ENCODE data around the gene CSRNP3.

CSRNP3 gene

DNA sequence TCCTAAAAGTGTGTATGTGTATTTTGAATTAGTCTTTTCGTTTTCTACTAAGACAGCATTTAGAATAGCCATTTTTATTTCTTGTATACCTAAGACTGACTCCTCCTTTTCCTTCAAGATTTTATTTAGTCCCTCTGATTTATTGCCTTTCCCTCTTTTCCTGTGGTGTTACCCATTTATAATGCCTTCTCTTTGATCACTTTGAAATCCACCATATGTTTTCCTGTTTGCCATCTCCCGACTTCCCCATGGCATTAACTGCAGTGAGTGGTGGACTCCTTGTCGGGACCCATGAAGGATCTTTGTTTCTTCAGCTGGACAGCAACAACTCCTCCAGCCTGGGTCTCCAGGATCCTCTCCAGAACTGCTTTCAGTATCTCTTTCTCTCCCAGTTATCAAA, 160.7 kb downstream of the CSRNP3 start:
- POLR2A ChIA-PET: no interaction called here
- CTCF ChIA-PET: interaction anchor here (1.6 kb wide), 1 partner anchor 70 kb away, joined by 4 read pairs; no protein-coding TSS in a partner anchor
- 50% methylated on average over 2 of the region's 3 CpGs for WGBS (ENCODE audit: insufficient coverage)

DNA sequence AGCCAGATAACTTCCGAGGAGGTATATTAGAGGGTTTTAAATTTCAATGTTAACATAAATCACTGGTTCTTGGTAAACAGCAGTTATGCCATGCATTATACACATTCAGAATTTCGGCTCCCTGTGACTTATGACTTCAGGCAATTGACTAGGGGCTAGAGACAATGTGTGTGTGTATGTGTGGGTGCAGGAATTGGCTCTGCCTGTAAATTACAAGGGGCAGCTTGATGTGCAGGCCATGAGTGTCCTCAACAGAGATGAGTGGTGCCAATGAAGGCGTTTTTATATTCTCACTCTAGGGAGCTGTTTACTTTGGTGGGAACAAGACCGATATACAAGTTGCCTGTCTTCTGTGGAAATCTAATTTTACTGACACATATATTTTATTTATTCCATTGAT, 161.6 kb downstream of the CSRNP3 start:
- DNase-seq: no peak
- H3K27ac ChIP-seq (ENCODE audit: insufficient read depth in 1 of 2, low read depth in 1 of 2, low read length in 2 of 2, poor library complexity in 1 of 2, severe bottlenecking in 2 of 2): no peak overlapping the region
- no peaks in the 10 kb centered on the region for H3K9me3 ChIP-seq (ENCODE audit: control extremely low read depth in 1 of 5, control insufficient read depth in 4 of 5, insufficient read depth in 2 of 5, low read depth in 1 of 5, low read length in 4 of 5)
- no peaks in the 10 kb centered on the region for H3K27me3 ChIP-seq (replicated peaks in 2 of 5; ENCODE audit: control insufficient read depth in 4 of 5, insufficient read depth in 5 of 5, low read length in 4 of 5)
- H3K4me1 ChIP-seq (ENCODE audit: control extremely low read depth in 1 of 4, control insufficient read depth in 4 of 4, insufficient read depth in 4 of 4, low read length in 3 of 4): peaks cover 0 to 6% (median 0%) of the 10 kb centered on the region in 4 experiments
- 100% methylated on average over 1 of the region's 4 CpGs for WGBS (ENCODE audit: insufficient coverage)
- CTCF ChIA-PET: interaction anchor here (1.6 kb wide), 1 partner anchor 69 kb away, joined by 4 read pairs; no protein-coding TSS in a partner anchor
- POLR2A ChIA-PET: no interaction called here
- no peak overlapping the region for H3K4me3 ChIP-seq (ENCODE audit: control insufficient read depth in 1 of 7, extremely low read depth in 1 of 7, insufficient read depth in 4 of 7, low read depth in 2 of 7, low read length in 6 of 7)
- no peaks in the 10 kb centered on the region for H3K36me3 ChIP-seq (ENCODE audit: control insufficient read depth in 4 of 4, insufficient read depth in 4 of 4, low read length in 3 of 4)

More for the DNA sequence above, 160.7 kb downstream of the CSRNP3 start:
- peaks cover 0 to 6% (median 0%) of the 10 kb centered on the region in 4 experiments for H3K4me1 ChIP-seq (ENCODE audit: control extremely low read depth in 1 of 4, control insufficient read depth in 4 of 4, insufficient read depth in 4 of 4, low read length in 3 of 4)
- no peak overlapping the region for H3K4me3 ChIP-seq (ENCODE audit: control insufficient read depth in 1 of 7, extremely low read depth in 1 of 7, insufficient read depth in 4 of 7, low read depth in 2 of 7, low read length in 6 of 7)
- no peak overlapping the region for H3K27ac ChIP-seq (ENCODE audit: insufficient read depth in 1 of 2, low read depth in 1 of 2, low read length in 2 of 2, poor library complexity in 1 of 2, severe bottlenecking in 2 of 2)
- H3K9me3 ChIP-seq (ENCODE audit: control extremely low read depth in 1 of 5, control insufficient read depth in 4 of 5, insufficient read depth in 2 of 5, low read depth in 1 of 5, low read length in 4 of 5): no peaks in the 10 kb centered on the region
- H3K27me3 ChIP-seq (replicated peaks in 2 of 5; ENCODE audit: control insufficient read depth in 4 of 5, insufficient read depth in 5 of 5, low read length in 4 of 5): no peaks in the 10 kb centered on the region
- no peaks in the 10 kb centered on the region for H3K36me3 ChIP-seq (ENCODE audit: control insufficient read depth in 4 of 4, insufficient read depth in 4 of 4, low read length in 3 of 4)
- no peak for DNase-seq

DNA sequence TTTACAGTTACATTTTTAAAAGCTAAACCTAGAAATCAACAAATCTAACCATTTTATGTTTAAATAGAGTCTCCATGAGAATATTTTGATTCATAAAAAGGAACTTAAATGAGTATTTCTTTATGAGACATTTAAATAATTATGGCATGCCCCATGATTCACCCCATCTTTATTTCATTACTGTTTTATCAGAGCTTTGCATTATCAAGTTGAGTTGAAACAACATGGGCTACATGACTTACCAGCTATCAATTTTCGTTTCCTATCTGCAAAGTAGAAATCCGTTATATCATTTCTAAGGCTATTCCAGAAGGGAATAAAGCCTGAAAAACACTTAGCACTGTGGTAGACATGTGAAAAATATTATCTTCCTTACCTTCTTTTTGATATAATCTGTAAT, 163.1 kb downstream of the CSRNP3 start:
- H3K36me3 ChIP-seq (ENCODE audit: control insufficient read depth in 4 of 4, insufficient read depth in 4 of 4, low read length in 3 of 4): no peaks in the 10 kb centered on the region
- no peak overlapping the region for H3K4me3 ChIP-seq (ENCODE audit: control insufficient read depth in 1 of 7, extremely low read depth in 1 of 7, insufficient read depth in 4 of 7, low read depth in 2 of 7, low read length in 6 of 7)
- peaks cover 0 to 6% (median 0%) of the 10 kb centered on the region in 4 experiments for H3K4me1 ChIP-seq (ENCODE audit: control extremely low read depth in 1 of 4, control insufficient read depth in 4 of 4, insufficient read depth in 4 of 4, low read length in 3 of 4)
- ChIA-PET POLR2A (no interaction called here), CTCF (no interaction called here)
- no peaks in the 10 kb centered on the region for H3K9me3 ChIP-seq (ENCODE audit: control extremely low read depth in 1 of 5, control insufficient read depth in 4 of 5, insufficient read depth in 2 of 5, low read depth in 1 of 5, low read length in 4 of 5)
- no peak overlapping the region for H3K27ac ChIP-seq (ENCODE audit: insufficient read depth in 1 of 2, low read depth in 1 of 2, low read length in 2 of 2, poor library complexity in 1 of 2, severe bottlenecking in 2 of 2)
- no peaks in the 10 kb centered on the region for H3K27me3 ChIP-seq (replicated peaks in 2 of 5; ENCODE audit: control insufficient read depth in 4 of 5, insufficient read depth in 5 of 5, low read length in 4 of 5)
- no CpG with 5 or more reads among the region's 2 CpGs for WGBS (ENCODE audit: insufficient coverage)
- DNase-seq: no peak

- H3K9me3 ChIP-seq (ENCODE audit: control extremely low read depth in 1 of 5, control insufficient read depth in 4 of 5, insufficient read depth in 2 of 5, low read depth in 1 of 5, low read length in 4 of 5): no peaks in the 10 kb centered on the region
- H3K4me3 ChIP-seq (ENCODE audit: control insufficient read depth in 1 of 7, extremely low read depth in 1 of 7, insufficient read depth in 4 of 7, low read depth in 2 of 7, low read length in 6 of 7): no peak overlapping the region
- no peaks in the 10 kb centered on the region for H3K27me3 ChIP-seq (replicated peaks in 2 of 5; ENCODE audit: control insufficient read depth in 4 of 5, insufficient read depth in 5 of 5, low read length in 4 of 5)
- H3K27ac ChIP-seq (ENCODE audit: insufficient read depth in 1 of 2, low read depth in 1 of 2, low read length in 2 of 2, poor library complexity in 1 of 2, severe bottlenecking in 2 of 2): no peak overlapping the region
- H3K36me3 ChIP-seq (ENCODE audit: control insufficient read depth in 4 of 4, insufficient read depth in 4 of 4, low read length in 3 of 4): no peaks in the 10 kb centered on the region
- 92% methylated on average over 2 of the region's 3 CpGs for WGBS (ENCODE audit: insufficient coverage)
- CTCF ChIA-PET: no interaction called here
- DNase-seq: no peak
- H3K4me1 ChIP-seq (ENCODE audit: control extremely low read depth in 1 of 4, control insufficient read depth in 4 of 4, insufficient read depth in 4 of 4, low read length in 3 of 4): peaks cover 0 to 6% (median 0%) of the 10 kb centered on the region in 4 experiments
- POLR2A ChIA-PET: no interaction called here
Observed at GRCh38 chr2:165633431-165633830, 163.9 kb downstream of the CSRNP3 start.

DNA sequence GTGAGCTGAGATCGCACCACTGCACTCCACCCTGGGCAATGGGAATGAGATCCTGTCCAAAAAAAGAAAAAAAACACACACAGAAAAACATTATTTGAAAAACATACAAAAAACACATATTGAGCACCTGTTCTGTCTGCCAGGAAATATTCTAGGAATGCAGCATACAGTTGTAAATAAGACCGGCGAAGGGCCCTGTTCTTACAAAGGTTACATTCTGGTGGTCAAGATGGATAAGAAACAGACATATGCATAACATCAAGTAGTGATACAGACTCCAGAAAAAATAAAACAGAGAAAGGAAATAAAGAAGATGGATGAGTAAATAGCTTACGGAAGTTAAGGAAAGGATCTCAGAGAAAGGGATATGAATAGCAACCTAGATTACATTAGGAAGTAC, 164.8 kb downstream of the CSRNP3 start:
- H3K27ac ChIP-seq (ENCODE audit: insufficient read depth in 1 of 2, low read depth in 1 of 2, low read length in 2 of 2, poor library complexity in 1 of 2, severe bottlenecking in 2 of 2): no peak overlapping the region
- CTCF ChIA-PET: no interaction called here

DNA sequence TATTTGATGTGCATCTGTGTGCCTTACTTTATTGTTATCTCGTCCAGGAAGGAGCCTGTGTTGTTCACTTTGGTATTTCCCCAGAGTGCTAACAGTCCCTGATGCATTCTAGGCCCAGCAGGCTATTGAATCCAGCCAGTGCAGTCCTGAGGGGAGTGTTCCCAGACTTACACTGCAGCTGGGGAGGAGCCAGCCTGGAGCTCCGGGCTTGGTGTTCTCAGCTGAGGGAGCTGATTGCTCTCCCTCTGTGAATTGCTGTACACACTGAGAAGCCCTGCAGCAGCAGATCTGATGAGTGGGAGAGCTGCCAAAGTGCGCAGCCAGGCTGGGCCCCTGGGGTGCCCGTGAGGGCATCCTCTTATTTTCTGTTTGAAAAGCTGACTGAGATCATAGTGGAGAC, 165.4 kb downstream of the CSRNP3 start:
- DNase-seq: no peak
- CTCF ChIA-PET: no interaction called here
- no peak overlapping the region for H3K27ac ChIP-seq (ENCODE audit: insufficient read depth in 1 of 2, low read depth in 1 of 2, low read length in 2 of 2, poor library complexity in 1 of 2, severe bottlenecking in 2 of 2)
- WGBS (ENCODE audit: insufficient coverage): 93% methylated on average over 2 of the region's 4 CpGs
- no peak overlapping the region for H3K4me3 ChIP-seq (ENCODE audit: control insufficient read depth in 1 of 7, extremely low read depth in 1 of 7, insufficient read depth in 4 of 7, low read depth in 2 of 7, low read length in 6 of 7)
- no peaks in the 10 kb centered on the region for H3K36me3 ChIP-seq (ENCODE audit: control insufficient read depth in 4 of 4, insufficient read depth in 4 of 4, low read length in 3 of 4)
- POLR2A ChIA-PET: no interaction called here
- H3K9me3 ChIP-seq (ENCODE audit: control extremely low read depth in 1 of 5, control insufficient read depth in 4 of 5, insufficient read depth in 2 of 5, low read depth in 1 of 5, low read length in 4 of 5): no peaks in the 10 kb centered on the region
- no peaks in the 10 kb centered on the region for H3K27me3 ChIP-seq (replicated peaks in 2 of 5; ENCODE audit: control insufficient read depth in 4 of 5, insufficient read depth in 5 of 5, low read length in 4 of 5)
- H3K4me1 ChIP-seq (ENCODE audit: control extremely low read depth in 1 of 4, control insufficient read depth in 4 of 4, insufficient read depth in 4 of 4, low read length in 3 of 4): peaks cover 0 to 3% (median 0%) of the 10 kb centered on the region in 4 experiments

More for the DNA sequence above, 164.8 kb downstream of the CSRNP3 start:
- no peak for DNase-seq
- Histone ChIP-seq H3K36me3 (ENCODE audit: control insufficient read depth in 4 of 4, insufficient read depth in 4 of 4, low read length in 3 of 4) (no peaks in the 10 kb centered on the region), H3K4me3 (ENCODE audit: control insufficient read depth in 1 of 7, extremely low read depth in 1 of 7, insufficient read depth in 4 of 7, low read depth in 2 of 7, low read length in 6 of 7) (no peak overlapping the region), H3K4me1 (ENCODE audit: control extremely low read depth in 1 of 4, control insufficient read depth in 4 of 4, insufficient read depth in 4 of 4, low read length in 3 of 4) (peaks cover 0 to 6% (median 0%) of the 10 kb centered on the region in 4 experiments), H3K9me3 (ENCODE audit: control extremely low read depth in 1 of 5, control insufficient read depth in 4 of 5, insufficient read depth in 2 of 5, low read depth in 1 of 5, low read length in 4 of 5) (no peaks in the 10 kb centered on the region), H3K27me3 (replicated peaks in 2 of 5; ENCODE audit: control insufficient read depth in 4 of 5, insufficient read depth in 5 of 5, low read length in 4 of 5) (no peaks in the 10 kb centered on the region)
- WGBS (ENCODE audit: insufficient coverage): 100% methylated on average over 1 of the region's 4 CpGs
- POLR2A ChIA-PET: no interaction called here

DNA sequence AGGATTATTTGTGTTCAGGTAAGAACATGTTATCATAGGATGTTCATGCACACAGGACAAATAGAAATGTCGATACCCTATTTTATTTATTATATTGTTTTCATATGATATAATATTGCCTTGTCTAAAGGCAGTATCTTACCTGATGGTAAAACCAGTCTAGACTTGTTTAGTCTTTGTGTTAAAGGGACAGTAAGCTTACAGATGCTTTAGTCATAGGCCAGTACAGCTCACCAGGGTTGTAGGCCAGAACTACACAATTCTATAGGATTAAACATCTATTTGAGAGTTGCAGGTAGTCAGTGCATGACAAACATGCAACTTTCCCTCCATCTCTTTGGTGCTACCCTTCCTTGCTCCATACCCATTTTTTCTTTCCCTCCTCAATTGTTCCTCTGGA, 166.0 kb downstream of the CSRNP3 start:
- Histone ChIP-seq H3K27me3 (replicated peaks in 2 of 5; ENCODE audit: control insufficient read depth in 4 of 5, insufficient read depth in 5 of 5, low read length in 4 of 5) (no peaks in the 10 kb centered on the region), H3K27ac (ENCODE audit: insufficient read depth in 1 of 2, low read depth in 1 of 2, low read length in 2 of 2, poor library complexity in 1 of 2, severe bottlenecking in 2 of 2) (no peak overlapping the region), H3K9me3 (ENCODE audit: control extremely low read depth in 1 of 5, control insufficient read depth in 4 of 5, insufficient read depth in 2 of 5, low read depth in 1 of 5, low read length in 4 of 5) (no peaks in the 10 kb centered on the region), H3K36me3 (ENCODE audit: control insufficient read depth in 4 of 4, insufficient read depth in 4 of 4, low read length in 3 of 4) (no peaks in the 10 kb centered on the region), H3K4me3 (ENCODE audit: control insufficient read depth in 1 of 7, extremely low read depth in 1 of 7, insufficient read depth in 4 of 7, low read depth in 2 of 7, low read length in 6 of 7) (no peak overlapping the region), H3K4me1 (ENCODE audit: control extremely low read depth in 1 of 4, control insufficient read depth in 4 of 4, insufficient read depth in 4 of 4, low read length in 3 of 4) (no peaks in the 10 kb centered on the region)
- ChIA-PET CTCF (no interaction called here), POLR2A (no interaction called here)
- no peak for DNase-seq
- no CpG with 5 or more reads among the region's 1 CpG for WGBS (ENCODE audit: insufficient coverage)

Data from common myeloid progenitor, CD34-positive (primary cell).